CD8-positive, alpha-beta memory T cell (primary cell): ENCODE measurements around the gene LRRC34. TPM values are rescaled to one million over a fixed set of nuclear protein-coding genes. Genes with fewer than 3 reads are reported as not detected.
A peak's percentile ranks its signal among the peaks of the same experiment; 100 is the strongest.

Experiments
- CTCF ChIA-PET: fragments of 350-600 bp; sonication (Branson Sonifier 250); formaldehyde crosslinking; loops from one replicate; lab custom pipeline; 2021; ENCODE audit warnings: antibody characterized with exemption; lab: Charles Lee
- POLR2A ChIA-PET: fragments of 350-600 bp; sonication (Branson Sonifier 250); formaldehyde crosslinking; loops from one replicate; lab custom pipeline; 2021; ENCODE audit warnings: antibody characterized with exemption; lab: Charles Lee
- DNase-seq, 5 donors: peaks; one replicate each; pipeline versions ENCODE4 v3.0.0 to v3.0.0-alpha.2; 2020 to 2022; ENCODE audit warnings: mixed read lengths in 1 of 5
- H3K27ac ChIP-seq: one replicate; pipeline ENCODE4 v1.7.0; 2013; ENCODE audit warnings: low read depth, mild to moderate bottlenecking, low read length, moderate library complexity
- H3K27me3 ChIP-seq: 2 replicates; pipeline ENCODE4 v1.7.0; 2013; ENCODE audit warnings: low read length, mild to moderate bottlenecking; ENCODE audit not compliant: insufficient read depth, poor library complexity, severe bottlenecking
- H3K36me3 ChIP-seq: 2 replicates; pipeline ENCODE4 v1.7.0; 2013; ENCODE audit warnings: mild to moderate bottlenecking, low read length, moderate library complexity; ENCODE audit not compliant: insufficient read depth
- H3K4me1 ChIP-seq: 2 replicates; pipeline ENCODE4 v1.7.0; 2013; ENCODE audit warnings: mild to moderate bottlenecking, low read length, moderate library complexity; ENCODE audit not compliant: insufficient read depth
- H3K4me3 ChIP-seq: 2 replicates; pipeline ENCODE4 v1.7.0; 2013; ENCODE audit warnings: mild to moderate bottlenecking, low read length
- H3K9me3 ChIP-seq: 2 replicates; pipeline ENCODE4 v1.7.0; 2013; ENCODE audit warnings: mild to moderate bottlenecking, low read length
- H3K27ac Mint-ChIP-seq, 8 donors: one replicate each; pipeline ENCODE4 v1.8.0; 2020 to 2021; ENCODE audit warnings: mixed read lengths in 8 of 8, mild to moderate bottlenecking in 6 of 8, inconsistent platforms in 3 of 8, moderate library complexity in 3 of 8
- H3K27me3 Mint-ChIP-seq, 2 donors: one replicate each; pipeline ENCODE4 v1.8.0; 2020 to 2021; ENCODE audit warnings: mixed read lengths in 2 of 2, mild to moderate bottlenecking in 1 of 2, moderate library complexity in 1 of 2
- H3K36me3 Mint-ChIP-seq, 3 donors: one replicate each; pipeline ENCODE4 v1.8.0; 2020 to 2021; ENCODE audit warnings: mixed read lengths in 3 of 3, inconsistent platforms in 1 of 3, mild to moderate bottlenecking in 1 of 3
- H3K4me1 Mint-ChIP-seq, 3 donors: one replicate each; pipeline ENCODE4 v1.8.0; 2020 to 2021; ENCODE audit warnings: mixed read lengths in 3 of 3, inconsistent platforms in 1 of 3, mild to moderate bottlenecking in 1 of 3
- H3K4me3 Mint-ChIP-seq, 7 donors: one replicate each; pipeline ENCODE4 v1.8.0; 2020 to 2021; ENCODE audit warnings: mixed read lengths in 7 of 7, mild to moderate bottlenecking in 6 of 7, moderate library complexity in 4 of 7, inconsistent platforms in 2 of 7
- H3K9me3 Mint-ChIP-seq, 5 donors: one replicate each; pipeline ENCODE4 v1.8.0; 2020 to 2022; ENCODE audit warnings: mixed read lengths in 5 of 5, mild to moderate bottlenecking in 3 of 5, moderate library complexity in 2 of 5, inconsistent platforms in 1 of 5
- polyA plus RNA-seq: library from polyadenylated mRNA; unstranded; fragments of 300-500 nt; fragmentation: Illumina TruSeq; gene quantifications from one replicate; pipeline ENCODE4 v1.2.3, GENCODE V29; 2021
- total RNA-seq, 2 experiments: library from RNA; stranded (reverse); gene quantifications; one replicate each; pipeline ENCODE4 v1.2.3, GENCODE V29; 2021

Gene LRRC34
- total and polyA plus RNA-seq, 3 experiments from 2014 or later: 0.33 to 2.5 (median 2.4) TPM

DNA sequence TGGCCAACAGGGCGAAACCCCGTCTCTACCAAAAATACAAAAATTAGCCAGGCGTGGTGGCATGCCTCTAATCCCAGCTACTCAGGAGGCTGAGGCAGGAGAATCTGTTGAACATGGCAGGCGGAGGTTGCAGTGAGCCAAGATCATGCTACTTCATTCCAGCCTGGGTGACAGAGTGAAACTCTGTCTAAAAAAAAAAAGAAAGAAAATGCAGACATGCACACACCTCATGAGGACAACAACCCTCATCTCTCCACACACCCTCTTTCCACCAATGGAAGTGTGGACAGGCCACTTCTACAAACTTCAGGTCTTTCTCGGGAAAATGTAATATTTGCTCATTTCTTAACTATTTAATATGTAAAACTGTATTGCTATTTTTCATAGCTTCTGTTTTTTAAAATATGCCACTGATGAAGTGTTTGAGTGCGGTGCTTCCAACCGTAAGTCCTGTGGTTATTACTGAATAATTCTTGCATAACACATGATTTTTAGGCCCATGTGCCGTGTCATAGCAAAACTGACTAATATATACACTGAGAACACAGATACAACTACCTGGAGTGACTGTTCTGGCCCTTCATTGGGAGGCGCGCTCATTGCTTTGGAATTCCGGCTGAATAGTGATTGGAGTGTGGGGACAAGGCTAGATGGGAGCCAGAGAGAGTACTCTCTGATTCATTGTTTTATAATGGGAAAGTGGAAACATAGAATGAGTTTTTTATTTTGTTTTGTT lies 33.9 kb upstream of the LRRC34 start:
- CTCF ChIA-PET: no interaction called here
- H3K27me3 Mint-ChIP-seq: peaks cover 0 to 31% of the 10 kb centered on the region in 2 donors
- H3K4me1 Mint-ChIP-seq: no peaks in the 10 kb centered on the region
- H3K36me3 ChIP-seq: no peaks in the 10 kb centered on the region
- no peak overlapping the region for H3K4me3 Mint-ChIP-seq
- H3K4me3 ChIP-seq: no peak overlapping the region
- DNase-seq: no peak
- H3K36me3 Mint-ChIP-seq: no peaks in the 10 kb centered on the region
- POLR2A ChIA-PET: no interaction called here
- H3K27ac Mint-ChIP-seq: no peak overlapping the region
- no peaks in the 10 kb centered on the region for H3K27me3 ChIP-seq
- H3K4me1 ChIP-seq: no peaks in the 10 kb centered on the region
- no peaks in the 10 kb centered on the region for H3K9me3 Mint-ChIP-seq
- H3K9me3 ChIP-seq: no peaks in the 10 kb centered on the region
- no peak overlapping the region for H3K27ac ChIP-seq

DNA sequence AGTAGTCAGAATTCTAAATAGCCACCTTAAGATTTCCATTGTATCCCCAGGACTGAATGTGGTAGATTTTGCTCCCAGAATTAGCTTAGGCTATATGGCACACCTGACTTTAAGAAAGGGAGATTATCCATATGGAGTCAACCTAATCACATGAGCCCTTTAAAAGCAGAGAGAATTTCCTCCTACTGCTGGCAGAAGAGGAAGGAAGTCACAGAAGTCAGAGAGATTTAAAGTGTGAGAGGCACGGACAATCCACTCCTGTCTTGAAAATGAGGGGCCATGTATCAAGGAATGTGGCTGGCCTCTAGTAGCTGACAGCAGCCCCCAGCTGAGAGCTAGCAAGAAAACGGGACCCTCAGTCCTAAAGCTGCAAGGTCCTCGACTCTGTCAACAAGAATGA lies 30.3 kb upstream of the LRRC34 start:
- CTCF ChIA-PET: interaction anchor here (1.7 kb wide), 1 partner anchor 21 kb away, joined by 4 read pairs; no protein-coding TSS in a partner anchor
- Mint-ChIP-seq H3K36me3 (no peaks in the 10 kb centered on the region), H3K4me3 (no peak overlapping the region), H3K9me3 (no peaks in the 10 kb centered on the region), H3K27me3 (peaks cover 8 to 28% of the 10 kb centered on the region in 2 donors), H3K27ac (no peak overlapping the region), H3K4me1 (no peaks in the 10 kb centered on the region)
- no peak for DNase-seq
- Histone ChIP-seq H3K4me1 (no peaks in the 10 kb centered on the region), H3K36me3 (no peaks in the 10 kb centered on the region), H3K27ac (no peak overlapping the region), H3K9me3 (no peaks in the 10 kb centered on the region), H3K27me3 (no peaks in the 10 kb centered on the region), H3K4me3 (no peak overlapping the region)
- POLR2A ChIA-PET: no interaction called here

DNA sequence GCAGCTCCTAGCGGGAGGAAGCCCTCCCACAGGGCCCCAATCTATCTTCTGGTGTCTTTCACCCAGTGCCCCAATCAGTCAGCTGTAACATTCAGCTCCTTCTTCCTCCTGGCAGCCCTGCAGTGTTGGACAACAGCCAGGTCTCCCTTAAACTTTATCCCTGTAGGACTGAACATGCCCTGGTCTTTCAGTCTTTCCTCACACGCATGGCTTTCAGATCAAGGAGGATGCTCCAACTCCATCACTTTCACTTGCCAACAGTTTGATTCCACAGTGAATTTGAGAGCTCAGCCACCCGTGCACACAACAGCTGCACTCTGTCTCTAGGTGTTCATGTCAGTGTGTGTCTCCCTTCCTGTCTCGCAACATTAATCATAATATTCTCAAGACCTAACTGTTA lies 28.5 kb upstream of the LRRC34 start:
- POLR2A ChIA-PET: no interaction called here
- CTCF ChIA-PET: interaction anchor here (1.0 kb wide), 1 partner anchor 21 kb away, joined by 3 read pairs; no protein-coding TSS in a partner anchor

DNA sequence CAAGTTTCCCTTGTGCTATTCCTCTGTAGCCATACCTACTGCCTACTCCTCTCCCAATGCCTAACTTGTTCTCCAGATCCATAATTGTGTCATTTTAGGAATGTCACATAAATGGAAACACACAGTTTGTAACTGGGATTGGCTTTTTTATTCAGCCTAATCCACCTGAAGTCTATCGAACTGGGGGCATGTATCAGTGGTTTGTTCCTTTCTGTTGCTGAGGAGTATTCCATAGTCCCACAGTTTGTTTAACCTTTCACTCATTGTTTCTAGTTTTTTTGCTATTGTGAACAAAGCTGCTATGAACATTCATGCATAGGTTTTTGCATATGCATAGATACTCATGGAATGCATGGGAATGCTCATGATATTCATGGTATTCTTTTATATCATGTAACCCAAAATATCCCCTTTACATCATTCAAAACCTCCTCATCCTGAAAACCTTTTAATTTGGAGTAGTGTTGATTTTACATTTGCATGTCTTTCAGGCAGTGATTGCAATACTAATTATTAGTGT lies 25.9 kb upstream of the LRRC34 start:
- Mint-ChIP-seq H3K4me1 (no peaks in the 10 kb centered on the region), H3K4me3 (no peak overlapping the region), H3K9me3 (no peaks in the 10 kb centered on the region), H3K27ac (no peak overlapping the region), H3K27me3 (peaks cover 8 to 25% of the 10 kb centered on the region in 2 donors), H3K36me3 (no peaks in the 10 kb centered on the region)
- H3K9me3 ChIP-seq: no peaks in the 10 kb centered on the region
- H3K4me1 ChIP-seq: no peaks in the 10 kb centered on the region
- no peaks in the 10 kb centered on the region for H3K36me3 ChIP-seq
- H3K27me3 ChIP-seq: no peaks in the 10 kb centered on the region
- no peak overlapping the region for H3K27ac ChIP-seq
- H3K4me3 ChIP-seq: no peak overlapping the region
- ChIA-PET CTCF (no interaction called here), POLR2A (no interaction called here)
- DNase-seq: no peak

More for the DNA sequence above, 28.5 kb upstream of the LRRC34 start:
- no peaks in the 10 kb centered on the region for H3K9me3 ChIP-seq
- Mint-ChIP-seq H3K36me3 (no peaks in the 10 kb centered on the region), H3K27ac (no peak overlapping the region), H3K4me3 (no peak overlapping the region), H3K9me3 (no peaks in the 10 kb centered on the region), H3K27me3 (peaks cover 8 to 27% of the 10 kb centered on the region in 2 donors), H3K4me1 (no peaks in the 10 kb centered on the region)
- no peak overlapping the region for H3K27ac ChIP-seq
- no peak overlapping the region for H3K4me3 ChIP-seq
- no peak for DNase-seq
- no peaks in the 10 kb centered on the region for H3K36me3 ChIP-seq
- no peaks in the 10 kb centered on the region for H3K27me3 ChIP-seq
- H3K4me1 ChIP-seq: no peaks in the 10 kb centered on the region

DNA sequence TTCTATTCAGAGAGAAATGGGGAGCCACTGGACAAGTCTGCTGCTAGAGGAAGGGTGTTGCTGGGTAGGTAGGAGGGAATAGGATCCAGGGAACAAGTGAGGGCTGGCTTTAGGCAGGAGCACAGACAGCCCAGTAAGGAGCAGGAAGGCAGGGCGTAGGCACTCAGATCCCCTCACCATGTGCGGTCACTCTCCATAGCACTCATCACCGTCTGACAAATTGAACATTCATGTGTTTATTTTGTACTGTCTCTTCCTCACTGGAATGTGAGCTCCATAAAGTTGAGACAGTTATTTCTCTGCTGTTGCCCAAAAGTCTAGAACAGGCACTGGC lies 24.2 kb upstream of the LRRC34 start:
- Mint-ChIP-seq H3K4me1 (no peaks in the 10 kb centered on the region), H3K36me3 (no peaks in the 10 kb centered on the region), H3K4me3 (no peak overlapping the region), H3K27me3 (peaks cover 8 to 25% of the 10 kb centered on the region in 2 donors), H3K9me3 (no peaks in the 10 kb centered on the region), H3K27ac (peak overlapping the region in 1 of 8 donors; percentile 75)
- Histone ChIP-seq H3K36me3 (no peaks in the 10 kb centered on the region), H3K4me3 (no peak overlapping the region), H3K27me3 (no peaks in the 10 kb centered on the region), H3K9me3 (no peaks in the 10 kb centered on the region), H3K27ac (no peak overlapping the region), H3K4me1 (no peaks in the 10 kb centered on the region)
- POLR2A ChIA-PET: no interaction called here
- CTCF ChIA-PET: no interaction called here
- DNase-seq: no peak

DNA sequence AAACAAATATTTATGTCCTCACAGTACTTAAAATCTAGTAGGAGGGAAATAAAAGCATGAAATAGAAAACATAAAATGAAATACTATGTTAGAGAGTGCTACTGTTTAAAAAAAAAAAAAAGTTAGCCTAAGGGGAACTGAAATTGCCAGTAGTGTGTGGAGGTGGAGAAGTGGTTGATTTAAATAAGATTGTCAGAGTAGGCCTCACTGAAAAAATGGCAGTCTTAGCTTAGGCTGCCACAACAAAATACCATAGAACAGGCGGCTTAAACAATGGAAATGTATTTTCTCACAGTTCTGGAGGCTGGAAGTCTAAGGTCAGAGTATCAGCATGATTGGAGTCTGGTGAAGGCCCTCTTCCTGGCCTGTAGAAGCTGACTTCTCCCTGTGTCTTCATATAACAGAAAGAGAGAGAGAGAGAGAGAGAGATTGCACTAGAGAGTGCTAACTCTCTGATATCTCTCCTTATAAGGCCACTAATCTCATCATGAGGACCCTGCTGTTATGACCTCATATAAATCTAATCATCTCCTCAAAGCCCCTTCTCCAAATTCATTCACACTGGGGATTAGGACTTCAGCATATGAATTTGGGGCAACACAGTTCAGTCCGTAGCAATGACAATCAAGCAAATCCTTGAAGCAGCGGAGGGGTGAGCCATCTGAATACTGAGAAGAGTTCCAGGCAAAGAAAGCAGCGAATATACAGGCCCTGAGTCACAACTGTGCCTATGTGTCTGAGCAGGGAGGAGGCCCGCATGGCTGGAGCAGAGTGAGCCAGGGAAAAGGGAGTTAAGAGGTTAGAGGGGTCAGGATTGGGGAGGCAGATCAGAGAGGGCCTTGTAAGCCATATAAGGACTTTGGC lies 23.6 kb upstream of the LRRC34 start:
- Histone ChIP-seq H3K36me3 (no peaks in the 10 kb centered on the region), H3K27me3 (no peaks in the 10 kb centered on the region), H3K27ac (no peak overlapping the region), H3K4me1 (no peaks in the 10 kb centered on the region), H3K4me3 (no peak overlapping the region), H3K9me3 (no peaks in the 10 kb centered on the region)
- no peak overlapping the region for H3K4me3 Mint-ChIP-seq
- CTCF ChIA-PET: no interaction called here
- H3K27me3 Mint-ChIP-seq: peaks cover 8 to 22% of the 10 kb centered on the region in 2 donors
- POLR2A ChIA-PET: interaction anchor here (0.7 kb wide), 1 partner anchor 112 kb away, joined by 3 read pairs; no protein-coding TSS in a partner anchor
- H3K4me1 Mint-ChIP-seq: no peaks in the 10 kb centered on the region
- no peak for DNase-seq
- no peaks in the 10 kb centered on the region for H3K9me3 Mint-ChIP-seq
- peak overlapping the region in 1 of 8 donors; percentile 75 for H3K27ac Mint-ChIP-seq
- H3K36me3 Mint-ChIP-seq: no peaks in the 10 kb centered on the region

DNA sequence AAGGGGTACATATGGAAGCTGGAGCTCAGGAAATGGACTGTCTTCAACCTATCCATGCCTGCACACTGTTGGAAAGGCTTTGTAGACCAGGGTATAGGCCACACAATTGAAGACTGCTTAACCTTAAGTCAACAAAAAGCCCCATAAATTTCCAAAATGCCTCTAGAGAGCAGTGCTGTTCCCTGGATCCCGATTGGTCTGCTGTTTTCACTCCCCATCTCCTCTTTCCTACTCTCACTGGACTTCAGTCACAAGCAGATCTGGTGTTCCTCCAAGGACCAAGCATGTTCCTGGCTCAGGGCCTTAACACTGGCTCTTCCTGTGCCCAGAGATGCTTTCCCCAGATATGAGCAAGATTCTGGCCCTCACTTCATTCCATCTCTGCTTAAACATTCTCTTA lies 22.8 kb upstream of the LRRC34 start:
- no peak overlapping the region for H3K27ac ChIP-seq
- POLR2A ChIA-PET: interaction anchor here (0.7 kb wide), 1 partner anchor 113 kb away, joined by 3 read pairs; no protein-coding TSS in a partner anchor
- no peak overlapping the region for H3K4me3 Mint-ChIP-seq

DNA sequence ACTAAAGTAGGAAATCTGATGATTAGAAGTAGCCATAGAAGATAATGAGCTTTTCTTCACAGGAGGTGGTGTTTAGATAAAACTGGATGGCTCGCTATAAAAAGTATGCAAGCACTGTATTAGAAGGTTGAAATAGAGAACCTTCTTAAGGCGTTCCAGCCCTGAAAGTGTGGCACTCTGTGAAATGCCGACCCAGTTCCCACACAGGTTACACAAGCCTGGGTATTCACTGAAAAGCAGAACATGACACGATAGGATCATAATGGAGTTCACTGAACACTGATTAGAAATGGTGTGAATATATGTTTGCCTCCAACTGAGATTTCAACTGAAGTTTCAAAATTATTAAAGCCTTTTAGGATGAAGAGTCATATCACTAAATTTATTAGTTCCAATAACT lies 15.0 kb upstream of the LRRC34 start:
- Mint-ChIP-seq H3K4me3 (no peak overlapping the region), H3K36me3 (no peaks in the 10 kb centered on the region), H3K27me3 (peaks cover 2 to 30% of the 10 kb centered on the region in 2 donors), H3K4me1 (peaks cover 0 to 3% (median 0%) of the 10 kb centered on the region in 3 donors), H3K27ac (no peak overlapping the region), H3K9me3 (no peaks in the 10 kb centered on the region)
- H3K4me3 ChIP-seq: no peak overlapping the region
- ChIA-PET POLR2A (no interaction called here), CTCF (interaction anchor here (0.7 kb wide), 1 partner anchor 82 kb away, joined by 3 read pairs; no protein-coding TSS in a partner anchor)
- no peaks in the 10 kb centered on the region for H3K4me1 ChIP-seq
- no peak for DNase-seq
- H3K9me3 ChIP-seq: no peaks in the 10 kb centered on the region
- H3K27ac ChIP-seq: no peak overlapping the region
- H3K27me3 ChIP-seq: no peaks in the 10 kb centered on the region
- H3K36me3 ChIP-seq: no peaks in the 10 kb centered on the region

More for the DNA sequence above, 22.8 kb upstream of the LRRC34 start:
- peaks cover 8 to 22% of the 10 kb centered on the region in 2 donors for H3K27me3 Mint-ChIP-seq
- H3K27ac Mint-ChIP-seq: peak overlapping the region in 1 of 8 donors; percentile 2
- no peaks in the 10 kb centered on the region for H3K36me3 Mint-ChIP-seq
- Histone ChIP-seq H3K27me3 (no peaks in the 10 kb centered on the region), H3K4me1 (no peaks in the 10 kb centered on the region), H3K4me3 (no peak overlapping the region), H3K36me3 (no peaks in the 10 kb centered on the region), H3K9me3 (no peaks in the 10 kb centered on the region)
- H3K4me1 Mint-ChIP-seq: no peaks in the 10 kb centered on the region
- no peak for DNase-seq
- H3K9me3 Mint-ChIP-seq: no peaks in the 10 kb centered on the region
- CTCF ChIA-PET: no interaction called here
